ENCODE measurements around the gene SLC7A8. TPM values are rescaled to one million over a fixed set of nuclear protein-coding genes. Genes with fewer than 3 reads are reported as not detected.
A peak's percentile ranks its signal among the peaks of the same experiment; 100 is the strongest.

Gene SLC7A8
- total RNA-seq, 4 donors from 2014 or later: 45.2 to 67.7 (median 53.2) TPM

- TF ChIP-seq POLR2A (IDR thresholded peaks at IDR 0.05): no peak
- TF ChIP-seq POLR2AphosphoS5 (IDR thresholded peaks at IDR 0.05): no peak
- no peak for TF ChIP-seq EP300 (IDR thresholded peaks at IDR 0.05)
- TF ChIP-seq CTCF (IDR thresholded peaks at IDR 0.05): no peak
- peak overlapping the region; percentile 56 for H3K4me3 ChIP-seq
- peak in 1 of 2 donors; percentile 47 for DNase-seq (ENCODE audit: low spot score in 2 of 2)
- WGBS: 53% methylated on average over 4 of the region's 4 CpGs
- H3K4me1 ChIP-seq: peaks cover 28% of the 10 kb centered on the region
- peaks cover 4% of the 10 kb centered on the region for H3K27me3 ChIP-seq
- H3K9me3 ChIP-seq: no peaks in the 10 kb centered on the region
- H3K27ac ChIP-seq: no peak overlapping the region
- no peaks in the 10 kb centered on the region for H3K36me3 ChIP-seq
Measured at GRCh38 chr14:23181946-23182345, 1.5 kb downstream of the SLC7A8 start.

- Histone ChIP-seq H3K36me3 (no peaks in the 10 kb centered on the region), H3K4me3 (peak overlapping the region; percentile 56), H3K9me3 (no peaks in the 10 kb centered on the region), H3K4me1 (peaks cover 28% of the 10 kb centered on the region), H3K27ac (no peak overlapping the region), H3K27me3 (peaks cover 4% of the 10 kb centered on the region)
- TF ChIP-seq CTCF (IDR thresholded peaks at IDR 0.05) (no peak), EP300 (IDR thresholded peaks at IDR 0.05) (no peak), POLR2A (IDR thresholded peaks at IDR 0.05) (no peak), POLR2AphosphoS5 (IDR thresholded peaks at IDR 0.05) (no peak)
- WGBS: 34% methylated on average over 3 of the region's 3 CpGs
- DNase-seq (ENCODE audit: low spot score in 2 of 2): peak in 1 of 2 donors; percentile 12
Measured at GRCh38 chr14:23181453-23181852, 2.0 kb downstream of the SLC7A8 start.

- no peak for DNase-seq (ENCODE audit: low spot score in 2 of 2)
- TF ChIP-seq CTCF (IDR thresholded peaks at IDR 0.05) (no peak), EP300 (IDR thresholded peaks at IDR 0.05) (no peak), POLR2A (IDR thresholded peaks at IDR 0.05) (no peak), POLR2AphosphoS5 (IDR thresholded peaks at IDR 0.05) (no peak)
- Histone ChIP-seq H3K4me3 (no peak overlapping the region), H3K36me3 (no peaks in the 10 kb centered on the region), H3K27ac (no peak overlapping the region), H3K4me1 (peaks cover 34% of the 10 kb centered on the region), H3K9me3 (no peaks in the 10 kb centered on the region), H3K27me3 (peaks cover 4% of the 10 kb centered on the region)
- 84% methylated on average over 2 of the region's 2 CpGs for WGBS
Measured at GRCh38 chr14:23177181-23177580, 6.3 kb downstream of the SLC7A8 start.

DNA sequence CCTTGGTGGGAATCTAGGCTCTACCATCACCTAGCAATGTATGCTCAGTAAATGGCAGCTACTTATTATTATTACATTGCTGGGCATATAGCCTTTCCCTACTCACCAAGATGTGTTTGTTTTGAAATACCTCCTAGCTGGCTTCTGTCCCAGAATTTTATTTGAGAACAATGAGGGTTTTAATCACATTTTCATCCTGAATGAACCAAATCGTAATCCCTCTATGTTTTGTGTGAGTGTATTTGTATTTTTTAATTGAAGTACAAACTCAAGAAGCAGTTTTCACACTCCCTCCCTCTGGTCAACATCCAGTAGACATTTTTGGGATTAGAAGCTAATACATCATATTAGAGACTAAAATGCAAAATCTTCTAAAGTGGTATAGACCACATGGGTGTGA lies 7.6 kb downstream of the SLC7A8 start:
- Histone ChIP-seq H3K4me3 (no peak overlapping the region), H3K27me3 (no peaks in the 10 kb centered on the region), H3K36me3 (no peaks in the 10 kb centered on the region), H3K9me3 (no peaks in the 10 kb centered on the region), H3K4me1 (peaks cover 27% of the 10 kb centered on the region), H3K27ac (no peak overlapping the region)
- WGBS: 39% methylated on average over 1 of the region's 1 CpG
- no peak for TF ChIP-seq EP300 (IDR thresholded peaks at IDR 0.05)
- no peak for TF ChIP-seq POLR2AphosphoS5 (IDR thresholded peaks at IDR 0.05)
- no peak for TF ChIP-seq POLR2A (IDR thresholded peaks at IDR 0.05)
- no peak for TF ChIP-seq CTCF (IDR thresholded peaks at IDR 0.05)
- DNase-seq (ENCODE audit: low spot score in 2 of 2): no peak

DNA sequence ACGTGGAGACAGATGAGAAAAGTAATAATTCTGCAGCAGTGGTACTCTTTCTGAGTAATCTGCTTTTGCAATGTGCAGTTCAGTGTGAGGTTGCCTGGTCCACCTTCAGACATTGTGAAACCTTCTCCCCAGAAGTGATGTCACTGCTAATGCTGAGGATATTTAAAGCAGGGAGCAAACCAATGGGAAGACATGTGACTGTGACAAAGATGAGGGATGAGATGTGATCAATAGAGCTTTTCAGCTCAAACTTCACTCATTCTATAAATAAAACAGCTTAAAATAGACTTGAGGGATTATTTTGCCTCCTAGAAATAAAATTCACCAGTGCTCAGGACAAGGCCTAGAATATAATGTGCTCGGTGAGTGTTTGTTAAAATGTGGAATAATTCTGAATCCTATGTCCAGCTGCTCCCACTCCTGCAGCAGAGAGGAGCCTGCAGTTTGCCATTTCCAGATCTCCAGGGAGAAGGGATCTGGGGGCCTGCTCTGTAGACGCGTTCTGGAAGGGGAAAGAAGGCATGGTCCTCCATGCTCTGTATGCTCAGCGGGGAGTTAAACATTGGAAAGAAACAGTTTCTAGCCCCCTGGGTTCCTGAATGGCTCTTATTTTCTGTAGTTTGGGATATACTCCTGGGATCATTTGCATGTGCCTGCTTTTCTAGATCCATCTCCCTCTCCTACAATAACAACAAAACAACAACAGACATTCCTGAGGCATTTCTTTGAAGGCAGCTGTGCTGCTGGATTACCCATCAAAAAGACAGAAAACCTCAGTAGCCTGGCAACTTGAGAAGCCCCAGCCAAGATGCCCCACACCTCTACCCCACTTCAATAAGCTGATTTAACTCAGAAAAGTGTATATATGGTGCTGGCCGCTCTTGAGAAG lies 8.9 kb downstream of the SLC7A8 start:
- H3K4me1 ChIP-seq: peaks cover 24% of the 10 kb centered on the region
- H3K27ac ChIP-seq: no peak overlapping the region
- WGBS: 76% methylated on average over 6 of the region's 6 CpGs

More for the DNA sequence above, 8.9 kb downstream of the SLC7A8 start:
- Histone ChIP-seq H3K4me3 (no peak overlapping the region), H3K27me3 (peaks cover under 1% of the 10 kb centered on the region), H3K36me3 (no peaks in the 10 kb centered on the region), H3K9me3 (no peaks in the 10 kb centered on the region)
- DNase-seq (ENCODE audit: low spot score in 2 of 2): peak in 1 of 2 donors; percentile 4
- TF ChIP-seq EP300 (IDR thresholded peaks at IDR 0.05) (no peak), POLR2A (IDR thresholded peaks at IDR 0.05) (no peak), CTCF (IDR thresholded peaks at IDR 0.05) (no peak)

Measured in suprapubic skin (tissue), 4 donors.